Endodermal cell (in vitro differentiated cells): ENCODE results near the gene MACROD2. TPM values are rescaled to one million over a fixed set of nuclear protein-coding genes. Genes with fewer than 3 reads are reported as not detected.

Source experiments
- DNase-seq: peaks from one replicate; pipeline ENCODE4 v3.0.0-alpha.2; 2017
- H3K27ac ChIP-seq: 2 replicates; pipeline ENCODE4 v1.5.1; 2013; ENCODE audit warnings: mild to moderate bottlenecking, low read depth, low read length, moderate library complexity
- H3K27me3 ChIP-seq: 2 replicates; pipeline ENCODE4 v1.6.1; 2013; ENCODE audit warnings: mild to moderate bottlenecking, low read length, moderate library complexity; ENCODE audit not compliant: insufficient read depth, control insufficient read depth, poor library complexity, severe bottlenecking
- H3K36me3 ChIP-seq: 2 replicates; pipeline ENCODE4 v1.7.0; 2013; ENCODE audit warnings: mild to moderate bottlenecking, low read length, moderate library complexity; ENCODE audit not compliant: control insufficient read depth, insufficient read depth
- H3K4me1 ChIP-seq: one replicate; pipeline ENCODE4 v1.7.0; 2013; ENCODE audit warnings: low read length; ENCODE audit not compliant: control insufficient read depth, insufficient read depth
- H3K4me3 ChIP-seq: 2 replicates; pipeline ENCODE4 v1.5.1; 2013; ENCODE audit warnings: mild to moderate bottlenecking, low read length, moderate library complexity
- H3K9ac ChIP-seq: 2 replicates; pipeline ENCODE4 v1.6.1; 2013; ENCODE audit warnings: mild to moderate bottlenecking, low read length, moderate library complexity; ENCODE audit not compliant: poor library complexity, severe bottlenecking; ENCODE audit errors: extremely low read depth
- H3K9me3 ChIP-seq: 2 replicates; pipeline ENCODE4 v1.6.1; 2013; ENCODE audit warnings: mild to moderate bottlenecking, low read length, moderate library complexity; ENCODE audit not compliant: control insufficient read depth
- H3K27ac Mint-ChIP-seq: 2 replicates; pipeline ENCODE4 v1.8.0; 2020; ENCODE audit warnings: mixed read lengths
- H3K27me3 Mint-ChIP-seq: 2 replicates; pipeline ENCODE4 v1.8.0; 2021; ENCODE audit warnings: mild to moderate bottlenecking, mixed read lengths; ENCODE audit not compliant: insufficient read depth
- H3K36me3 Mint-ChIP-seq: 2 replicates; pipeline ENCODE4 v1.8.0; 2020; ENCODE audit warnings: low read depth, mixed read lengths
- H3K4me1 Mint-ChIP-seq: 2 replicates; pipeline ENCODE4 v1.8.0; 2020; ENCODE audit warnings: mixed read lengths
- H3K4me3 Mint-ChIP-seq: 2 replicates; pipeline ENCODE4 v1.8.0; 2020; ENCODE audit warnings: mild to moderate bottlenecking, moderate library complexity, mixed read lengths
- H3K9me3 Mint-ChIP-seq: 2 replicates; pipeline ENCODE4 v1.8.0; 2020; ENCODE audit warnings: mild to moderate bottlenecking, mixed read lengths
- WGBS, 2 experiments: methylation state at CpG; one replicate each; pipeline versions ENCODE4 v1.1.5 to v1.1.7; 2013; ENCODE audit warnings: missing lambda C conversion rate in 2 of 2, mixed read lengths in 1 of 2; ENCODE audit not compliant: insufficient coverage in 1 of 2, insufficient read length in 1 of 2; 5-methylcytosine and 5-hydroxymethylcytosine counted together
- total RNA-seq, 2 donors: library from RNA; stranded (reverse); fragmentation: NEBNext Ultra II Directional in 1 of 2; extraction: Animal tissue kit (Norgen Biotek cat#: 25700) in 1 of 2; gene quantifications; 2 replicates in 1 of 2; 3 replicates in 1 of 2; pipeline ENCODE4 v1.2.1, GENCODE V29; 2021
- TF ChIP-seq, protein P1 (sequence below): fragments of 200-600 bp; sonication (generic); conservative IDR thresholded peaks from 2 replicates; pipeline ENCODE4 v1.5.0; 2021; ENCODE audit warnings: antibody characterized with exemption, mild to moderate bottlenecking

MACROD2 gene
- total RNA-seq, 2 donors from 2014 or later = 2.3 to 4.8 TPM

DNA sequence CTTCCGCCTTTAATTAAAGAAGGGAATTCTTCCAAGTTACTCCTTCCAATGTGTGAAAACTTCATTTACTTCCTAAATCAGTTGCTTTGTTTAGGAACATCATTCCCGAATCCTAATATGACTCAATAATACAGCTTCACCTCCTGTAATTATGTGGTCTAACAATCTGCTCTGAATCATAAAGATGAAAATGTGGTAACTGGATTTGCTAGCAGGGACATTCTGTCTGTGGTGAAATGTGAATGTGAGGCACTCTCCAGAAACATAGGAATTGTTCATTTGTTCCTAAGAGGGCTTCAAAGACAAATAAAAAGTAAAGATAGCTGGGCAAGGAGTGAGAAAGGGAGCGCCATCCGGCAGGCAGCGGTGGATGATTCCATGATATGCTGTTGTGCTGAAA is 1899.8 kb downstream of the MACROD2 start:
- Histone ChIP-seq H3K4me3 (no peak overlapping the region), H3K27me3 (no peaks in the 10 kb centered on the region), H3K36me3 (no peaks in the 10 kb centered on the region), H3K9me3 (no peaks in the 10 kb centered on the region), H3K4me1 (no peaks in the 10 kb centered on the region), H3K9ac (no peak overlapping the region), H3K27ac (no peak overlapping the region)
- TF ChIP-seq, protein P1, sequence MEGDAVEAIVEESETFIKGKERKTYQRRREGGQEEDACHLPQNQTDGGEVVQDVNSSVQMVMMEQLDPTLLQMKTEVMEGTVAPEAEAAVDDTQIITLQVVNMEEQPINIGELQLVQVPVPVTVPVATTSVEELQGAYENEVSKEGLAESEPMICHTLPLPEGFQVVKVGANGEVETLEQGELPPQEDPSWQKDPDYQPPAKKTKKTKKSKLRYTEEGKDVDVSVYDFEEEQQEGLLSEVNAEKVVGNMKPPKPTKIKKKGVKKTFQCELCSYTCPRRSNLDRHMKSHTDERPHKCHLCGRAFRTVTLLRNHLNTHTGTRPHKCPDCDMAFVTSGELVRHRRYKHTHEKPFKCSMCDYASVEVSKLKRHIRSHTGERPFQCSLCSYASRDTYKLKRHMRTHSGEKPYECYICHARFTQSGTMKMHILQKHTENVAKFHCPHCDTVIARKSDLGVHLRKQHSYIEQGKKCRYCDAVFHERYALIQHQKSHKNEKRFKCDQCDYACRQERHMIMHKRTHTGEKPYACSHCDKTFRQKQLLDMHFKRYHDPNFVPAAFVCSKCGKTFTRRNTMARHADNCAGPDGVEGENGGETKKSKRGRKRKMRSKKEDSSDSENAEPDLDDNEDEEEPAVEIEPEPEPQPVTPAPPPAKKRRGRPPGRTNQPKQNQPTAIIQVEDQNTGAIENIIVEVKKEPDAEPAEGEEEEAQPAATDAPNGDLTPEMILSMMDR = no peak
- 93 to 97% methylated on average over 4 to 5 of the region's 5 CpGs for WGBS, 2 experiments
- Mint-ChIP-seq H3K27me3 (no peaks in the 10 kb centered on the region), H3K4me1 (no peaks in the 10 kb centered on the region), H3K27ac (no peak overlapping the region), H3K36me3 (no peaks in the 10 kb centered on the region), H3K4me3 (no peak overlapping the region), H3K9me3 (no peaks in the 10 kb centered on the region)
- no peak for DNase-seq

DNA sequence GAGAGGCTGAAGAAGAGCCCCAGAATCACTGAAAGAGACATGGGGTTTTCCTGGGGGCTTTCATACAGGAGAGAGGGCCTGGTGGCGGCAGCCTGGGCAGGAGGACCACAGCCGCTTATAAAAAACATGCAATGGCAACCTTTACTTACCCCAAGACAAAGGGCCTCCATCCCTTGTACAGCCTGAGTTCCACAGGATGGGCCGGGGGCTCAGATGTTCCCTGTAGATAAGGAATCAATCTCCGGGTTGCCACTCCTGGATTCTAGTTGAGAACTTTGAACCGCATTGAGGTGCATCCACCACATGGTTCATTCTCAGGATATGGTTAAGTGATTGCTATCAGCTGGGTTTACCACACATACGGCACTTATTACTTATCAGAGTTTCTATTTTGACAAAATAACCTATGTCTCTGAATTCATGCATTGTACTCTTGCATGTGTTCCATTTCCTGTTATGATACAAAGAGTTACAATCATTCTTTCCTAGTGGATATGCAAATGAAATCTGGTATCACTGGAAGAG is 1900.3 kb downstream of the MACROD2 start:
- H3K36me3 Mint-ChIP-seq = no peaks in the 10 kb centered on the region
- TF ChIP-seq, protein P1 = no peak
- H3K27me3 Mint-ChIP-seq = no peaks in the 10 kb centered on the region
- H3K4me1 Mint-ChIP-seq = no peaks in the 10 kb centered on the region
- no peak overlapping the region for H3K4me3 Mint-ChIP-seq
- WGBS, 2 experiments = 82 to 100% methylated on average over 3 to 6 of the region's 6 CpGs
- H3K27me3 ChIP-seq = no peaks in the 10 kb centered on the region
- no peaks in the 10 kb centered on the region for H3K9me3 ChIP-seq
- H3K27ac ChIP-seq = no peak overlapping the region
- H3K36me3 ChIP-seq = no peaks in the 10 kb centered on the region
- DNase-seq = no peak
- H3K9ac ChIP-seq = no peak overlapping the region
- no peak overlapping the region for H3K4me3 ChIP-seq
- H3K27ac Mint-ChIP-seq = no peak overlapping the region
- no peaks in the 10 kb centered on the region for H3K9me3 Mint-ChIP-seq
- no peaks in the 10 kb centered on the region for H3K4me1 ChIP-seq

DNA sequence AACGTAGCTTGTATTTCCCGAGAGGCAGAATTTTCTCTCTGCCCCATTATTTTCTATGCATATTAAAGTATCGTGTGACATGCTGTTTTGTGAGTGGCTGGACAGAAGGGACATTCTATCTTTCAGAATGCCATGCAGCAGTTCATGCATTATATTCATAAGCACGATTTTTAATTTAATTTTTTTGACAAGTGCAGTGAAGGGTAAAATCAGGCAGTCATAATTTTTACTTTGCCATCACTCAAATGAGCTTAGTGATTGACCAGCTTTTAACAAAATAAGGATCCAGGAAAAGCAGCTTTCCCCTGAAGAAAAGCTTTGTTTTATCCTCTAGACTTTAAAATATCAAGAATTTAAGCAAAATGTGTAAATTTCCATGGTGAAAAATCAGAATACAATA is 1904.7 kb downstream of the MACROD2 start:
- Mint-ChIP-seq H3K4me3 (no peak overlapping the region), H3K27ac (no peak overlapping the region), H3K9me3 (no peaks in the 10 kb centered on the region), H3K27me3 (no peaks in the 10 kb centered on the region), H3K4me1 (no peaks in the 10 kb centered on the region), H3K36me3 (no peaks in the 10 kb centered on the region)
- WGBS, 2 experiments = 92 to 98% methylated on average over 2 to 4 of the region's 4 CpGs
- DNase-seq = no peak
- TF ChIP-seq, protein P1 = no peak
- H3K27ac ChIP-seq = no peak overlapping the region
- H3K4me3 ChIP-seq = no peak overlapping the region
- no peaks in the 10 kb centered on the region for H3K4me1 ChIP-seq
- no peaks in the 10 kb centered on the region for H3K9me3 ChIP-seq
- no peaks in the 10 kb centered on the region for H3K36me3 ChIP-seq
- no peaks in the 10 kb centered on the region for H3K27me3 ChIP-seq
- H3K9ac ChIP-seq = no peak overlapping the region
